Measurements from ENCODE around the gene ZG16B.

- TF ChIP-seq CTCF (IDR thresholded peaks at IDR 0.05) (no peak), POLR2A (IDR thresholded peaks at IDR 0.05; ENCODE audit: low read depth) (no peak)
Observed at GRCh38 chr16:2809149-2809760, 20.8 kb upstream of the ZG16B start.
